NT2/D1 (cell line): ENCODE data around the gene CTU2.

Experiments used
- SUZ12 ChIP-seq: IDR thresholded peaks from 2 replicates; pipeline ENCODE4 v1.6.1; 2011; ENCODE audit not compliant: insufficient read length, insufficient read depth; ENCODE audit errors: extremely low read depth
- YY1 ChIP-seq: IDR thresholded peaks from 2 replicates; pipeline ENCODE4 v1.6.1; 2011; ENCODE audit not compliant: insufficient read length, insufficient read depth
- ZNF274 ChIP-seq: IDR thresholded peaks from 2 replicates; pipeline ENCODE4 v1.6.1; 2011; ENCODE audit warnings: mild to moderate bottlenecking, low read depth, low read length

DNA sequence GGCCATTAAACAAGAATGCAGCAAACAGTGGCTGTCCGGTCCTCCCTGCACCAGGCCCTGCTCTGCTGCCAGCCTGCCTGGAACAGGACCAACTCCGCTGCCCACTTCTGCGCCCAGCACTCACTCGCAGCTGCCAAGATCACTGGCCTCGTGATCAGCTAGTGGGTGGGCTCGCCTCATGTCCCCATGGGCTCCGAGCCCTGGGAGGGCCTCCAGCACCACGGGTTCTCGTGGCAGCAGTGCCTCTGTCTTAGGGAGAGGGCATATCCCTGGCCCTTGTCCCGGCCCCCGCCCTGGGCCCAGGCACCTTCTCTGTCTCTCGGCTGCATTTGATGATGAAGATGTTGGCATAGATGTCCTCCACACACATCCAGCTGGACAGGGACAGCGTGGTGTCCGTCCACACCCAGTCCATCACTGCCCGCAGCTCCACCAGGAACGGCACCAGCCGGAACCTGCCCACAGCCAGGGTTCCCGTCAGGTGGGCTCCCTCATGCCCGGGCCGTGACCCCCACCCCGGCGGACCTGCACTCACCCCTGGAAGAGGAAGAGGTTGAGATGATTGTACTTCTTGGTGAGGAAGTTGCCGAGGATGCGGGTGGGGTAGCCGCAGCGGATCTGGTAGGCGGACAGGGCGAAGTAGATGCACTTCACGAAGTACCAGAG is 13.1 kb downstream of the CTU2 start:
- TF ChIP-seq YY1: no peak
- TF ChIP-seq ZNF274: no peak
- TF ChIP-seq SUZ12: no peak
